Effector memory CD8-positive, alpha-beta T cell (primary cell): ENCODE data around the gene KIAA1328.

Experiments used
- ATAC-seq: fragments of 150-1000 bp; cut with Tn5 transposase; replicated peaks from 2 replicates; pipeline ENCODE4 v1.10.0; 2021; ENCODE audit warnings: mild to moderate bottlenecking, moderate library complexity
- DNase-seq, 3 experiments: peaks; one replicate each; pipeline ENCODE4 v3.0.0; 2021
- H3K27ac Mint-ChIP-seq, 2 donors: one replicate each; pipeline ENCODE4 v1.8.0; 2022; ENCODE audit warnings: mild to moderate bottlenecking in 2 of 2, mixed read lengths in 2 of 2, moderate library complexity in 2 of 2
- H3K27me3 Mint-ChIP-seq, 2 donors: one replicate each; pipeline ENCODE4 v1.8.0; 2022; ENCODE audit warnings: mixed read lengths in 2 of 2
- H3K36me3 Mint-ChIP-seq: one replicate; pipeline ENCODE4 v1.8.0; 2022; ENCODE audit warnings: mild to moderate bottlenecking, moderate library complexity, mixed read lengths; ENCODE audit not compliant: insufficient read depth
- H3K4me1 Mint-ChIP-seq, 2 donors: one replicate each; pipeline ENCODE4 v1.8.0; 2022; ENCODE audit warnings: low read depth in 2 of 2, mixed read lengths in 2 of 2
- H3K4me3 Mint-ChIP-seq, 2 donors: one replicate each; pipeline ENCODE4 v1.8.0; 2022; ENCODE audit warnings: mild to moderate bottlenecking in 2 of 2, mixed read lengths in 2 of 2, moderate library complexity in 2 of 2
- H3K9me3 Mint-ChIP-seq, 2 donors: one replicate each; pipeline ENCODE4 v1.8.0; 2022; ENCODE audit warnings: mixed read lengths in 2 of 2

KIAA1328 gene

GRCh38 chr18:37258819-37259218 lies 429.9 kb downstream of the KIAA1328 start:
- H3K36me3 Mint-ChIP-seq = no peaks in the 10 kb centered on the region
- ATAC-seq (no peak), DNase-seq (no peak)
- H3K4me1 Mint-ChIP-seq = peaks cover 0 to 6% of the 10 kb centered on the region in 2 donors
- no peak overlapping the region for H3K4me3 Mint-ChIP-seq
- no peak overlapping the region for H3K27ac Mint-ChIP-seq
- H3K9me3 Mint-ChIP-seq = peaks cover 0 to 3% of the 10 kb centered on the region in 2 donors
- peaks cover 26 to 78% of the 10 kb centered on the region in 2 donors for H3K27me3 Mint-ChIP-seq

DNA sequence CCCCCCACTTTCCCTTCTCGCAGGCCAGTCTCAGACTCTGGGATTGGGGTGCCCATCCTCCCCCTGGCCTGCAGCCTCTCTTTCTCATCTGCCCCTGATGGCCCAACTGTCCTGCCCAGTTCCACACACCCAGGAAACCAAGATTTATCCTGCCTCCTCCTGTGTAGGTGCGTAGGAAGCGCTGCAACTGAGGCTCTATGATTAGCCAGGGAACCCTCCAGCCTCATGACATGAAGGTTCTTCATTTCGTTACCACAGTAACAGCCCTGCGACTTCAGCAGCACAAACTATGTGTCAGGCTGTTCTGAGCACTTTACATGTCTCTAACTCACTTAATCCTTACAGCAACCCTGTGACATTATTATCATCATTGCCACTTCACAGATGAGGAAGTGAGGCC lies 430.8 kb downstream of the KIAA1328 start:
- H3K9me3 Mint-ChIP-seq = peaks cover 0 to 6% of the 10 kb centered on the region in 2 donors
- DNase-seq (no peak), ATAC-seq (no peak)
- no peak overlapping the region for H3K4me3 Mint-ChIP-seq
- peaks cover 0 to 3% of the 10 kb centered on the region in 2 donors for H3K4me1 Mint-ChIP-seq
- peaks cover 23 to 80% of the 10 kb centered on the region in 2 donors for H3K27me3 Mint-ChIP-seq
- no peak overlapping the region for H3K27ac Mint-ChIP-seq
- H3K36me3 Mint-ChIP-seq = no peaks in the 10 kb centered on the region

DNA sequence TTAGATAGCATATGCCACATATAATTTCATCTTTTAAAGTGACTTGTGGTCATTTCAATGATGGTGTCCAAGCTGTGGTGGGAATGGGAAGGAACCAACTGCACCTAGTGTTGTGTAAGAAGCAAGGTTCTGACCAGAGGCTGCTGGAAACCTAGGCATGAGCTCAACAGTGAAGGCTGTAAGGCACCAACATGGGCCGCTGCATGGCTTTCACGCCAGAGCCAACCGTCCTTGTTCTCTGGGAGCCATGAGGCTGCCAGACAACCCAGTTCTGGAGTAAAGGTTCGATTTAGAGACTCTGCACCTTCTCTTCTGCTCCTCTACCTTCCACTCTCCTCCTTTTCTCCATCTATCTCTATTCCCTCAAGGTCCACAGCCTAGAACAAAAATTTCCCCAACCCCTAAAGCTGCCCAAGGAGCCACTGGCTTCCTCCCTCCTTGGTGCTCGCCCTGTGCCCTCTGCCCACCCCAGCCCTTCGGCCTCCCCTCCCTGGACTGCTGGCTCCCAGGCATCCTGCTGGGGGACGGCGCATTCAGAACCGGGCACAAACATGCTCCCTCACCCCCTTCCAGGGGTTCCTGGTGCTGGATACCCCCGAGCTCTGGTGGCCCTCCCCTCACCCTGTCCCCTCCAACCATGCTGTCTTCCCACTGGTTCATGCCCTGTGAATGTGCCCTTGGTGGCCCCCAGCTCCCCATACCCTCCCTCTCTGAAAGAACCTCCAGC lies 431.6 kb downstream of the KIAA1328 start:
- DNase-seq (no peak), ATAC-seq (no peak)
- Mint-ChIP-seq H3K9me3 (peaks cover 3 to 6% of the 10 kb centered on the region in 2 donors), H3K27me3 (peaks cover 14 to 78% of the 10 kb centered on the region in 2 donors), H3K4me3 (no peak overlapping the region), H3K36me3 (no peaks in the 10 kb centered on the region), H3K4me1 (peaks cover 0 to 2% of the 10 kb centered on the region in 2 donors), H3K27ac (no peak overlapping the region)

DNA sequence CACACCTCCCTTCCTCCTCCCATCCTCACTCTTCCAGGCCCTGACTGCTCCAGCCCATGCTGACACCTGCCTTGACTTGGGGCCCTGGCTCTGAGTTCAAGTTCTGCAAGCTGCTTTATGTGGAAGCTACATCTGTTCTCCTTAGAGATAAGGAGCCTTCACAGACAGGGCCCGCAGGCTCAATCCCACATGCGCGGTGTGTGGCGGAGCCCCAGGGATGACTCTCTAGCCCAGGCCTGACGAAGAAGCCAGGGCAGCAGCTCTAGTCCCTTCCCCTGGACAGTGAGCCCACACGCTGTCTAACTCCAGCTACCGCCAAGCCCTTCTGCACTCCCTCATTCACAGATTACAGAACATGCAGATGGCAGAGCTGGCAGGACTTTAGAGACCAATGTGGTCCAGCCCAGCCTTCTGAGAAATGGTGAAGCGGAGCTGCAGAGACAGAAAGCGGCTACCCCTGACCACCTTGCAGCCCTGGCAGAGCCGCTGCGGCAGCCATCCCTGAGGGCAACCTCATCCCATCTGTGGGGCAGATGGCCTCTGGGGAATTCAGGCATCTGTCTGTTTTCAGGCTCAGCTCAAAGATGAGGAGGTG lies 432.4 kb downstream of the KIAA1328 start:
- no peak for ATAC-seq
- H3K4me1 Mint-ChIP-seq = peaks cover 0 to 2% of the 10 kb centered on the region in 2 donors
- peaks cover 6 to 70% of the 10 kb centered on the region in 2 donors for H3K27me3 Mint-ChIP-seq

GRCh38 chr18:37261988-37262387 lies 433.1 kb downstream of the KIAA1328 start:
- DNase-seq (no peak), ATAC-seq (no peak)
- peaks cover 0 to 2% of the 10 kb centered on the region in 2 donors for H3K4me1 Mint-ChIP-seq
- no peaks in the 10 kb centered on the region for H3K36me3 Mint-ChIP-seq
- H3K4me3 Mint-ChIP-seq = no peak overlapping the region
- H3K27ac Mint-ChIP-seq = no peak overlapping the region
- H3K27me3 Mint-ChIP-seq = peaks cover 6 to 63% of the 10 kb centered on the region in 2 donors
- H3K9me3 Mint-ChIP-seq = peaks cover 3 to 6% of the 10 kb centered on the region in 2 donors

More for the DNA sequence above, 432.4 kb downstream of the KIAA1328 start:
- H3K36me3 Mint-ChIP-seq = no peaks in the 10 kb centered on the region
- peaks cover 3 to 6% of the 10 kb centered on the region in 2 donors for H3K9me3 Mint-ChIP-seq
- H3K27ac Mint-ChIP-seq = no peak overlapping the region
- DNase-seq = no peak
- H3K4me3 Mint-ChIP-seq = no peak overlapping the region

GRCh38 chr18:37264956-37265355 lies 436.0 kb downstream of the KIAA1328 start:
- peaks cover 0 to 43% of the 10 kb centered on the region in 2 donors for H3K27me3 Mint-ChIP-seq
- no peaks in the 10 kb centered on the region for H3K36me3 Mint-ChIP-seq
- no peak for ATAC-seq
- no peaks in the 10 kb centered on the region for H3K4me1 Mint-ChIP-seq
- H3K9me3 Mint-ChIP-seq = peaks cover 3 to 14% of the 10 kb centered on the region in 2 donors
- H3K27ac Mint-ChIP-seq = no peak overlapping the region
- H3K4me3 Mint-ChIP-seq = no peak overlapping the region
- DNase-seq = no peak

GRCh38 chr18:37265382-37265781 lies 436.5 kb downstream of the KIAA1328 start:
- Mint-ChIP-seq H3K27me3 (peaks cover 0 to 43% of the 10 kb centered on the region in 2 donors), H3K27ac (no peak overlapping the region), H3K9me3 (peaks cover 6 to 18% of the 10 kb centered on the region in 2 donors), H3K4me1 (no peaks in the 10 kb centered on the region), H3K4me3 (no peak overlapping the region), H3K36me3 (no peaks in the 10 kb centered on the region)
- DNase-seq (no peak), ATAC-seq (no peak)

DNA sequence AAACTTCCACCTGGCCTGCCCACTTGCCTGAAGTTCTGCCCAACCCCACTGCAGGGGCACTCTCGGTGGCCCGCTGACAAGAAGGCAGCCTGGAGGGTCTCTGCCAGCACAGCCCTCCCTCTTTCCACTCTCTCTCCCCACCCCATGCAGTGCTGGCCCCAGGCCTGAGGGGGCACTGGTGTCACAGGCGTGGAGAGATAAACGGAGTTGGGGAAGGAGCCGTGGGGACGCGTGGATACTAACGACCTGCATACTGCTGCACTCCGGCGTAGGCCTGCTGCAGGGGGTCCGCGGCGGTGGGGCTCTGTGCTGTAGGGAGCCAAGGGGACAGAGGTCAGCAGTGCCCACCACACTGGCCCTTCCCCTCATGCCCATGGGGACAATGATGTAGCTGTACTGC lies 437.4 kb downstream of the KIAA1328 start:
- H3K27me3 Mint-ChIP-seq = peaks cover 0 to 37% of the 10 kb centered on the region in 2 donors
- no peak overlapping the region for H3K4me3 Mint-ChIP-seq
- H3K4me1 Mint-ChIP-seq = no peaks in the 10 kb centered on the region
- H3K9me3 Mint-ChIP-seq = peaks cover 7 to 28% of the 10 kb centered on the region in 2 donors
- no peak for DNase-seq
- no peak for ATAC-seq
- H3K36me3 Mint-ChIP-seq = no peaks in the 10 kb centered on the region
- no peak overlapping the region for H3K27ac Mint-ChIP-seq

GRCh38 chr18:37270038-37270665 lies 441.2 kb downstream of the KIAA1328 start:
- Mint-ChIP-seq H3K27ac (no peak overlapping the region), H3K9me3 (peaks cover 5 to 24% of the 10 kb centered on the region in 2 donors), H3K36me3 (peaks cover 2% of the 10 kb centered on the region), H3K4me1 (peaks cover 0 to 1% of the 10 kb centered on the region in 2 donors), H3K4me3 (no peak overlapping the region), H3K27me3 (peaks cover 7 to 21% of the 10 kb centered on the region in 2 donors)
- ATAC-seq (no peak), DNase-seq (no peak)

GRCh38 chr18:37270666-37271052 lies 441.7 kb downstream of the KIAA1328 start:
- H3K27ac Mint-ChIP-seq = no peak overlapping the region
- H3K36me3 Mint-ChIP-seq = peaks cover 2% of the 10 kb centered on the region
- H3K27me3 Mint-ChIP-seq = peaks cover 11 to 25% of the 10 kb centered on the region in 2 donors
- no peak overlapping the region for H3K4me3 Mint-ChIP-seq
- H3K9me3 Mint-ChIP-seq = peaks cover 4 to 27% of the 10 kb centered on the region in 2 donors
- ATAC-seq (no peak), DNase-seq (no peak)
- peaks cover 0 to 1% of the 10 kb centered on the region in 2 donors for H3K4me1 Mint-ChIP-seq

GRCh38 chr18:37272226-37272625 lies 443.3 kb downstream of the KIAA1328 start:
- H3K4me1 Mint-ChIP-seq = peaks cover 0 to 1% of the 10 kb centered on the region in 2 donors
- peaks cover 2% of the 10 kb centered on the region for H3K36me3 Mint-ChIP-seq
- peaks cover 4 to 32% of the 10 kb centered on the region in 2 donors for H3K9me3 Mint-ChIP-seq
- no peak overlapping the region for H3K4me3 Mint-ChIP-seq
- ATAC-seq = no peak
- no peak overlapping the region for H3K27ac Mint-ChIP-seq
- H3K27me3 Mint-ChIP-seq = peaks cover 18 to 41% of the 10 kb centered on the region in 2 donors
- DNase-seq = no peak

DNA sequence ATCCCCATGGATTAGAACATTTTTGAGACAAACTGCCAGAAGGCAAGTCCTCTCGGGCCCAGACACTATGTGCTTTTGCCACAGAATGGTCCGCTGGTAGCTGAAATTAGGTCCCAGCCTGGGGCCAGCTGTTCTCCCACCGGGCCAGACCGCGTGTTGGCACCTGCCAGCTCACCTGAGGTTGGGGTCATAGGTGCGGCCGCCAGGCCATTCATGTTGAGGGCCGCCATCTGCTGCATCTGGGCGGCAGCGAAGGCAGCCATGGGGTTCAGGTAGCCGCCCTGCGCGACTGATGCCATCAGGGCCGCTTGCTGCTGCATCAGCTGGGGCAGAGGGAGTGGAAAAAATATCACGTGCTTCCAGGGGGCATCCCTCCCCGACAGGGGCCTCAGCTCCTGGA lies 443.9 kb downstream of the KIAA1328 start:
- H3K27ac Mint-ChIP-seq = no peak overlapping the region
- ATAC-seq (no peak), DNase-seq (no peak)
- H3K4me1 Mint-ChIP-seq = peaks cover 0 to 1% of the 10 kb centered on the region in 2 donors
- peaks cover 2% of the 10 kb centered on the region for H3K36me3 Mint-ChIP-seq
- peaks cover 25 to 47% of the 10 kb centered on the region in 2 donors for H3K27me3 Mint-ChIP-seq
- H3K4me3 Mint-ChIP-seq = no peak overlapping the region
- peaks cover 4 to 32% of the 10 kb centered on the region in 2 donors for H3K9me3 Mint-ChIP-seq

- H3K4me3 Mint-ChIP-seq = no peak overlapping the region
- H3K9me3 Mint-ChIP-seq = peaks cover 4 to 28% of the 10 kb centered on the region in 2 donors
- no peak overlapping the region for H3K27ac Mint-ChIP-seq
- no peak for DNase-seq
- no peak for ATAC-seq
- H3K36me3 Mint-ChIP-seq = peaks cover 2% of the 10 kb centered on the region
- peaks cover 0 to 1% of the 10 kb centered on the region in 2 donors for H3K4me1 Mint-ChIP-seq
- H3K27me3 Mint-ChIP-seq = peaks cover 32 to 64% of the 10 kb centered on the region in 2 donors
Observed at GRCh38 chr18:37274309-37275236, 445.6 kb downstream of the KIAA1328 start.
